Islet precursor cell (in vitro differentiated cells): ENCODE data around the gene MACROD1.
"Not testable (repeated sequence)": the region's sequence is repeated elsewhere in the genome, so short reads cannot be mapped to it uniquely, and the experiment has no call there.

ENCODE experiments used
- DNase-seq: peaks from one replicate; pipeline ENCODE4 v3.0.0-alpha.2; 2018

Gene MACROD1

GRCh38 chr11:64052938-64053622, 112.8 kb downstream of the MACROD1 start:
- DNase-seq: no peak

GRCh38 chr11:64052436-64052835, 113.5 kb downstream of the MACROD1 start:
- DNase-seq: no peak

- no peak for DNase-seq
These were observed 114.6 kb downstream of the MACROD1 start for GRCh38 chr11:64051297-64051696.

- DNase-seq: no peak
These were observed 116.4 kb downstream of the MACROD1 start for GRCh38 chr11:64049509-64049908.

GRCh38 chr11:64048042-64048854, 117.7 kb downstream of the MACROD1 start:
- no peak for DNase-seq

DNA sequence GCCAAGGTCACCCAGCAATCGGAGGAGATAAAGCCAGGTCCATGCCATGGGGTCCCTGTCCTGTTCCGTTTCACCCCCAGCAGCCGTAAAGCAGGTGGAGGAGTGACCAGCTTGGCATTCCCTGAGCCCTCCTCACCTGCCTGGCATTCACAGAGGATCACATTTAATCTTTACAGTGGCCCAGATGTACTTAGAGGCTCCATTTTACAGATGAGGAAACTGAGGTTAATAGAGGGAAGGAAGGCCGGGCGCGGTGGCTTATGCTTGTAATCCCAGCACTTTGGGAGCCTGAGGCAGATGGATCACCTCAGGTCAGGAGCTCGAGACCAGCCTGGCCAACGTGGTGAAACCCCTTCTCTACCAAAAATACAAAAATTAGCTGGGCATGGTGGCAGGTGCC, 118.5 kb downstream of the MACROD1 start:
- not testable (repeated sequence) for DNase-seq

- DNase-seq: no peak
These were observed 120.2 kb downstream of the MACROD1 start for GRCh38 chr11:64045700-64046099.

GRCh38 chr11:64044730-64045393, 121.1 kb downstream of the MACROD1 start:
- DNase-seq: no peak

GRCh38 chr11:64043545-64043944, 122.4 kb downstream of the MACROD1 start:
- DNase-seq: no peak

DNA sequence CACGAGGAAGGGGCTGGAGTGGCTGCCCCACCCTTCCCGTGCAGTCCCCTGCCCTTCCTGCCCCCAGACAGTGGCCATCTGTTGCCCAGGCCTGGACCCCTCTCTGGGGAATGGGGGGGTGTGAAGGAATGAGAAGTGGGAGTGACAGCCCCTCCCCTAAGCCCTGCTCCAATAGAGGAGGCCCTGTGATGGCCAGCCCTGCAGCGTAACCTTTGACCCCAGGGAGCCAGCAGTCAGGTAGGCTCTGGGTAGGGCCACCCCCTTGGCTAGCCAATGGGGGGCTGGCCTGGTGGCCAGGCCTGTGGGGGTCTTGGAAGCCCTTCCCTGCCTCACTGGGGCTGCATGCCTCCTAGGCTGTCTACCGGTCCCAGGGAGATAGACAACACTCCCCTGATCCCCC, 123.6 kb downstream of the MACROD1 start:
- no peak for DNase-seq

GRCh38 chr11:64041846-64042245, 124.1 kb downstream of the MACROD1 start:
- DNase-seq: no peak

DNA sequence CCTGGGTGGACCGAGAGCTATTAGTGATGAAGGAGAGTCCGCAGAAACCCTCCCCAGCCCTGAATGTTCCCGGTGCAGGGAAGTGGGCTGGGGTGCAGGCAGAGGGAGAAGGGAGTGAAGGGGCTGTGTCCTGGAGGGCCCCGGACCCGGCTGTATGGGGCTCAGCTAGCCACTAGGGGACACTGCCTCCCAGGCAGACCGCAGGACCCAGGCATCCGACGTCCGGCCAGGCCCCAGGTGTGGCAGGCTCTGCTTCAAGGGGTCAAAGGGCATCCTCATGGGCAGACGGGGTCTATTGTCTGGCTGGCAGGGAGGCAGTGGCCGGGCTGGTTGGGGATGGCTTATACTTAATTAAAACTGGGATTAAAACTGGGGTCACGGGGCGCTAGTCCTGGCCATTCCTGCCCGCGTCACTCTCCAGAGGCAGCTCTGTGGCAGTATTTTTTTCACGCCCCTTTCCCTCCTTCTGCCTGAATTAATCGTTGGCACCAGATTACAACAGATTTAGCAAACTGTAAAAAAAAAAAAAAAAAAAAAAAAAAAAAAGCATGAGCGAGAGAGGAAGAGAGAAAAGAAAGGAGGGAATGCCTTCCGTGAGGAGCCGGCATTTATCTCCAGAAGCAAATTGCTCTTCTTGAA, 125.1 kb downstream of the MACROD1 start:
- DNase-seq: no peak

- DNase-seq: no peak
These were observed 126.8 kb downstream of the MACROD1 start for GRCh38 chr11:64039012-64039665.

- DNase-seq: no peak
These were observed 127.4 kb downstream of the MACROD1 start for GRCh38 chr11:64038500-64038899.

DNA sequence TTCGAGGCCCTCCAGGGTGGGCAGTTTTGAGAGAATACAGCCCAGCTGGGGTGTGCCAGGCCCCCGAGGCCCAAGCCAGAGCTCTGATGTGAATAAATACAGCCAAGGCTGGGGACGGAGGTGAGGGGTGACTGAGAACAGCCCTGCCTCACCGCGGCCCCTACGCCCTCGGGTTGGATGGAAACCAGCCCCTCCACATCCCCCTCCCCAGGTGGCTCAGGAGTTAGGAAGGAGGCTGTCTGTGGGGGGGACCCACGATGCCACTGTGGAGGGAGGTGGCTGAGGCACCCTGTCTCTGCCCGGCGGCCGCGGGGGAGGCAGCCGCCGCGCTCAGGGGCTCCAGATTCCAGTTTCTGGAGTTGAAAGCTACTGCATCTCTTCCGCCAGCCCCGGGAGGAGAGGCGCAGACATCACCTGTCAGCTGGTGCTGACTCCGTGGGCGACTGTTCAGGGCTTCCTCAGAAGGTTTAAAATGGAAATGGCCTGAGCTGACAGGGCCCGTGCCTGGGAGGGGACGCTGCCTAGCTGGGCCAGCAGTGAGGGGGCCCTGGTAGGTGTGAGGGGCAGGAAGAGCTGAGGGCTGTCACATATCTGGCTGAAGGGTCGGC, 128.8 kb downstream of the MACROD1 start:
- no peak for DNase-seq

- DNase-seq: no peak
These were observed 129.6 kb downstream of the MACROD1 start for GRCh38 chr11:64036087-64037026.

DNA sequence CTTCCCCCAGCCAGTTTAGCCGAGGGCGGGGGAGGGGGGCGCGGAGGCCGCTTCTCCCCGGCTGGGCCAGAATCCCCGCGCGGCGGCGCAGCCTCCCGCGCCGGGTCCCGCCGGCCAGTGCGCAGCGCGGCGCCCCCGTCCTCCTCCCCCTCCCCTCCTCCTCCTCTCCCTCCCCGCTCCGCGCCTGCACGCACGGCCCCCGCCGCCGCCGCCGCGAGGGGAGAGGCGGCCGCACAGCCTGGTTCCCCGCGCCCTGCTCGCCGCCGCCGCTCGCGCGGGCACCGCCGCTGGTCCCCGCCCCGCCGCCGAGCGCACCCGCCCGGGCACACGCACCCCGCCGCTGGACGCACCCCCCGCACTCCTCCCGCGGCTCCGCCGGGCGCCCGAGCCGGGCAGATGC, 130.3 kb downstream of the MACROD1 start, which contains the start of gene FLRT1:
TSS of gene FLRT1 (plus strand) at position 356 of the 400 bp plus-strand sequence. CDS start 80,337 bp downstream, outside the sequence.
- DNase-seq: no peak

- DNase-seq: no peak
These were observed 130.8 kb downstream of the MACROD1 start for GRCh38 chr11:64035081-64035524.

DNA sequence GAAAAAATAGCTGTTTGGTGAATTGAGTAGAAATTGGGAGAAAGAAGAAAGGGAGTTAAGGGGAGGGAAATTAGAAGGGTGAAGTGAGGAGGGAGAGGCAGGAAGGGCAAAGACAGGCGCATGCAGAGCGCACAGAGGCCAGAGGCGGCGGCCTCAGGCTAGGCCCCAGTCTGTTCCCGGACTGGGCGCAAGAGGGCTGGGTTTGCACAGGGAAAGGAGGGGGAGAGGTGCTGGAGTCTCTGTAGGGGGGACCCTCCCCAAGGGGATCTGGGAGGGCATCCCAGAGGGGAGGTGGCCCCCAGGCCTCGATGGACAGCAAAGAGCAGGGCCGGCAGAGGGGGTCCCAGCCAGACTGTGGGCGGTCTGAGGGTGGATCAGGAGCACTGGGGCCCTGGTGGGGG, 131.5 kb downstream of the MACROD1 start:
- DNase-seq: no peak

DNA sequence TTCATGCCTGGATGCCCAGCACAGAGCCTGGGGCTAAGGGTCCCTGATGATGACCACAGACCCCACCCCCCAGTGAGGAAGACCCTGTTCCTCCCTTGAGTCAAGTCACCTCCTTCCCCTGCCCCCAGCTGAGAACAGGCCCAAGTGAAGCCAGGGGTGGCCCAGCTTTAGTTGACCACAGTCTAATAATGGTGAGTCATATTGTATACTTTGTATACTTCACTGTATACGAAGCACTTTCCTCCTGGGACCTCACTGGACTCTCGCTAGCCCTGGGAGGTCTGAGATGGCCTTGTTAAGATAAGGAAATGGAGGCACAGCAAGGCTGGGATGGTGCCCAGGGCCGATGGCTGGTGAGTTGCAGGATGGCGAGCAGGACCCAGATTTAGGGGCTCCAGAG, 133.9 kb downstream of the MACROD1 start:
- DNase-seq: no peak

- DNase-seq: no peak
These were observed 134.9 kb downstream of the MACROD1 start for GRCh38 chr11:64031001-64031400.
